HepG2 (cell line): ENCODE data around the gene ZNF442. TPM values are rescaled to one million over a fixed set of nuclear protein-coding genes. Genes with fewer than 3 reads are reported as not detected.
A peak's percentile ranks its signal among the peaks of the same experiment; 100 is the strongest.
"Not testable (repeated sequence)": the region's sequence is repeated elsewhere in the genome, so short reads cannot be mapped to it uniquely, and the experiment has no call there.

Experiments
- ATAC-seq: fragments of 200-7000 bp; cut with Tn5 transposase; 3 replicates; pipeline ENCODE4 v1.9.1; 2020; ENCODE audit warnings: mild to moderate bottlenecking, moderate library complexity
- BruUV-seq: library from RNA; stranded (reverse); fragments of 400-500 nt; replicated peaks from 2 replicates; lab custom pipeline; 2021; lab: Mats Ljungman, UMichigan
- CTCF ChIA-PET: fragments of 300-600 bp; formaldehyde crosslinking; extraction: SDS; loops from one replicate; lab custom pipeline; 2021; ENCODE audit warnings: low total read pairs, inconsistent platforms, low intra/inter-chr PET ratio; lab: Yijun Ruan, JAX
- POLR2A ChIA-PET: fragments of 350-600 bp; sonication (Branson Sonifier 250); formaldehyde crosslinking; loops from one replicate; lab custom pipeline; 2020; ENCODE audit warnings: antibody characterized with exemption, inconsistent platforms; lab: Yijun Ruan, JAX
- DNase-seq: peaks from one replicate; pipeline ENCODE4 v3.0.0-alpha.2; 2015; ENCODE audit warnings: low spot score
- FAIRE-seq: peaks from 3 replicates; lab custom pipeline; 2011; peaks lifted over from hg19 to GRCh38; lab: Jason Lieb, UNC
- H2AFZ ChIP-seq: one replicate; pipeline ENCODE4 v1.6.1; 2011; ENCODE audit warnings: low read length, inconsistent platforms
- H3K27ac ChIP-seq: fragments of 300-600 bp; 3 replicates; pipeline ENCODE4 v1.8.0; 2011; ENCODE audit warnings: mixed run types, mild to moderate bottlenecking, mixed read lengths, low read length, inconsistent platforms; ENCODE audit not compliant: insufficient read depth; ENCODE audit errors: extremely low read length
- H3K27me3 ChIP-seq, 2 experiments: fragments of 200-600 bp in 1 of 2; 2 replicates in 1 of 2; 3 replicates in 1 of 2; pipeline versions ENCODE4 v1.6.0 to v1.8.0; 2011; ENCODE audit warnings: low read length in 2 of 2, mild to moderate bottlenecking in 2 of 2, moderate library complexity in 2 of 2, inconsistent platforms in 1 of 2; ENCODE audit not compliant: insufficient read depth in 2 of 2, control insufficient read depth in 1 of 2
- H3K36me3 ChIP-seq, 2 experiments: fragments of 200-600 bp in 1 of 2; replicated peaks in 1 of 2; 2 replicates in 1 of 2; 3 replicates in 1 of 2; pipeline versions ENCODE4 v1.5.1 to v1.8.0; 2011; ENCODE audit warnings: low read length in 2 of 2, inconsistent platforms in 1 of 2; ENCODE audit not compliant: insufficient read depth in 2 of 2, control insufficient read depth in 1 of 2
- H3K4me1 ChIP-seq: 2 replicates; pipeline ENCODE4 v1.5.1; 2012; ENCODE audit warnings: low read length, inconsistent platforms; ENCODE audit not compliant: insufficient read depth
- H3K4me2 ChIP-seq: 2 replicates; pipeline ENCODE4 v1.6.0; 2011; ENCODE audit warnings: low read depth, low read length, inconsistent platforms
- H3K4me3 ChIP-seq, 3 experiments: fragments of 200-600 bp in 1 of 3; sonication (generic), shearing (Covaris generic) in 1 of 3; replicated peaks in 1 of 3; 2 replicates each; pipeline ENCODE4 v1.5.1; 2011 to 2016; ENCODE audit warnings: low read length in 3 of 3, inconsistent platforms in 2 of 3, low read depth in 2 of 3, mild to moderate bottlenecking in 2 of 3, control low read depth in 1 of 3, mixed read lengths in 1 of 3; ENCODE audit not compliant: insufficient read depth in 1 of 3
- H3K79me2 ChIP-seq: one replicate; pipeline ENCODE4 v1.6.1; 2011; ENCODE audit warnings: low read length, inconsistent platforms; ENCODE audit not compliant: insufficient read depth
- H3K9ac ChIP-seq: 2 replicates; pipeline ENCODE4 v1.6.0; 2011; ENCODE audit warnings: mild to moderate bottlenecking, low read depth, low read length, inconsistent platforms; ENCODE audit not compliant: insufficient read depth
- H3K9me3 ChIP-seq: 2 replicates; pipeline ENCODE4 v1.5.1; 2012; ENCODE audit warnings: mild to moderate bottlenecking, low read length
- H4K20me1 ChIP-seq: 2 replicates; pipeline ENCODE4 v1.6.0; 2011; ENCODE audit warnings: inconsistent platforms, mild to moderate bottlenecking, low read length, moderate library complexity; ENCODE audit not compliant: insufficient read depth
- AHR ChIP-seq: IDR thresholded peaks from 2 replicates; pipeline ENCODE4 v1.6.1; 2018; ENCODE audit warnings: missing genetic modification reagents, missing compliant biosample characterization
- ASH2L ChIP-seq: fragments of 300-600, 200-600 bp; sonication (generic); IDR thresholded peaks from 2 replicates; pipeline ENCODE4 v1.7.0; 2017; ENCODE audit warnings: low read depth, mild to moderate bottlenecking, moderate library complexity, mixed read lengths, low read length; ENCODE audit not compliant: insufficient read length
- ATF7-NPFF ChIP-seq: sonication (generic); formaldehyde crosslinking; IDR thresholded peaks from 2 replicates; pipeline ENCODE4 v1.8.1; 2023; ENCODE audit warnings: mild to moderate bottlenecking, low read depth, missing genetic modification reagents, moderate library complexity
- BRD4 ChIP-seq: sonication (generic); formaldehyde crosslinking; IDR thresholded peaks from 2 replicates; pipeline ENCODE4 v1.4.0; 2020; ENCODE audit warnings: missing genetic modification reagents
- CBX5 ChIP-seq: sonication (generic); formaldehyde crosslinking; IDR thresholded peaks from 2 replicates; pipeline ENCODE4 v1.4.0; 2020; ENCODE audit warnings: missing genetic modification reagents, borderline replicate concordance
- EED ChIP-seq: sonication (generic); formaldehyde crosslinking; IDR thresholded peaks from 2 replicates; pipeline ENCODE4 v1.5.0; 2020; ENCODE audit warnings: mild to moderate bottlenecking, missing genetic modification reagents
- ELF3 ChIP-seq: IDR thresholded peaks from 2 replicates; pipeline ENCODE4 v1.6.1; 2016; ENCODE audit warnings: missing genetic modification reagents, missing compliant biosample characterization
- MED1 ChIP-seq: sonication (generic); formaldehyde crosslinking; IDR thresholded peaks from 2 replicates; pipeline ENCODE4 v1.4.0; 2020; ENCODE audit warnings: missing genetic modification reagents
- MTA1 ChIP-seq: sonication (generic); formaldehyde crosslinking; IDR thresholded peaks from 2 replicates; pipeline ENCODE4 v1.4.0; 2020; ENCODE audit warnings: missing genetic modification reagents, mild to moderate bottlenecking, borderline replicate concordance
- NFKB2 ChIP-seq: sonication (generic); formaldehyde crosslinking; IDR thresholded peaks from 2 replicates; pipeline ENCODE4 v1.4.0; 2020; ENCODE audit warnings: missing genetic modification reagents, borderline replicate concordance
- RXRB ChIP-seq: IDR thresholded peaks from 2 replicates; pipeline ENCODE4 v1.6.1; 2016; ENCODE audit warnings: borderline replicate concordance, missing genetic modification reagents, missing compliant biosample characterization
- SOX5 ChIP-seq: IDR thresholded peaks from 2 replicates; pipeline ENCODE4 v1.6.1; 2016; ENCODE audit warnings: borderline replicate concordance
- STAG1 ChIP-seq: sonication (generic); formaldehyde crosslinking; IDR thresholded peaks from 2 replicates; pipeline ENCODE4 v1.4.0; 2020; ENCODE audit warnings: missing genetic modification reagents
- ZBTB7B ChIP-seq: sonication (generic); formaldehyde crosslinking; IDR thresholded peaks from 2 replicates; pipeline ENCODE4 v1.4.0; 2020; ENCODE audit warnings: missing genetic modification reagents
- WGBS: methylation state at CpG from one replicate; pipeline ENCODE4 v1.1.6; 2017; ENCODE audit warnings: low lambda C conversion rate; 5-methylcytosine and 5-hydroxymethylcytosine counted together
- in situ Hi-C: cut with HindIII; loops from 2 replicates; pipeline ENCODE4 v1.10.0; 2017; ENCODE audit warnings: low pct_unique_long_range_greater_than_20kb; ENCODE audit not compliant: extremely low pct_ligation_motif_present
- intact Hi-C: fragments of 100-400 bp; cut with micrococcal nuclease; formaldehyde crosslinking; loops from one replicate; pipeline ENCODE4 v1.10.0; 2022; ENCODE audit not compliant: unreplicated experiment
- polyA plus RNA-seq, 8 experiments: library from polyadenylated mRNA; depleted of rRNA in 3 of 8; stranded (reverse) in 7 of 8; unstranded in 1 of 8; fragments of >200 nt; fragmentation: Illumina TruSeq in 4 of 8; extraction: Trizol in 4 of 8; gene quantifications; 2 replicates each; pipeline versions ENCODE4 v1.2.1 to v1.2.3, GENCODE V29; 2011 to 2016; ENCODE audit warnings: low read depth in 4 of 8, missing spikeins in 1 of 8, mixed read lengths in 1 of 8; ENCODE audit not compliant: insufficient read depth in 1 of 8
- total RNA-seq, 5 experiments: library from RNA; depleted of rRNA; stranded (reverse); fragments of >200 nt; fragmentation: Illumina TruSeq; extraction: Trizol; gene quantifications; 2 replicates each; pipeline ENCODE4 v1.2.3, GENCODE V29; 2016; ENCODE audit warnings: low read depth in 1 of 5
- TF ChIP-seq, protein P1 (sequence below): IDR thresholded peaks from 2 replicates; pipeline ENCODE4 v1.6.1; 2018; ENCODE audit warnings: missing genetic modification reagents, mild to moderate bottlenecking, missing compliant biosample characterization
- TF ChIP-seq, protein P2 (sequence below): sonication (generic); formaldehyde crosslinking; IDR thresholded peaks from 2 replicates; pipeline ENCODE4 v1.5.0; 2020; ENCODE audit warnings: mild to moderate bottlenecking, missing genetic modification reagents
- TF ChIP-seq, protein P3 (sequence below): sonication (generic); formaldehyde crosslinking; IDR thresholded peaks from 2 replicates; pipeline ENCODE4 v1.4.0; 2020; ENCODE audit warnings: missing genetic modification reagents

The ZNF442 gene
- total and polyA plus RNA-seq, 2 of the 13 experiments (the other 11 are each of a cell fraction or from before 2014, with no cell fraction given), result 1.0 to 6.0 TPM

DNA sequence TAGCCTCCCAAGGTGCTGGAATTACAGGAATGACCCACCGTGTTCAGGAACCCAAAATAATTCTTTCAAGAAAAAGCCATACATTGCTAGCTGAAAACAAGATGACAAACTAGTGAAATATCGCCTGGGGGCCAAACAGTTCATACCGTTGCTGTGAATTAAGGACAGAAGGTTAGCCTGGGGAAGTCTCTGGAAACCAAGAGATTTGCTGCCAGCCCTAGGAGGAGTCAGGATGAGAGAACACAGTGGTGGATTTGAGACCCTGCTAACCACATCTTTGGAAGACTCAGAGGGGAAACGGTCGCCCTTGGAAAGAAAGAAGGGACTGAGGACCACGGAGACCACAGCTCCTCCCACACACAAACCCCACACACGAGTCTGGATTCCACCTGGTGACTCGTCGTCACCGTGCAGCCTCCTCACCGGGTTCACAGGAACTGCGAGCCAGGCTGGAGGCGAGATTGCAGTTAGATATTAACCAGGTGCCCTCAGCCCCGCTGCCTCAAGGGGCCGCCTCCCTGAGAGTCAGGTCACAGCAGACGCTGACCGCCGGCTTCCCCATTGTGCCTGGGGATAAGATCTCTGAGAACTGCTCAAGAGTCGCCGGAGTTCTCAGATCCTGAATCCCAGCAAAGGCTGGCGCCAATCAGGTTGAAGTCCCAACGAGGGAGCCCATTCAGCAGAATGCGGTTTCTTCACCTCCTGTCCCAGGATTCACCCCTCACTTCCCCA is 34.6 kb upstream of the ZNF442 start:
- POLR2A ChIA-PET, result interaction anchor here (0.6 to 2.8 kb wide), 3 partner anchors 35 to 243 kb away, joined by 3 to 12 read pairs (median 11); partner anchors contain the start of genes ZNF442 and ZNF563
- under 1% methylated on average over 7 of the region's 23 CpGs for WGBS
- BruUV-seq, in situ Hi-C loops, H2AFZ ChIP-seq, CTCF ChIA-PET, H3K27me3 ChIP-seq, H3K36me3 ChIP-seq, H3K9me3 ChIP-seq, H4K20me1 ChIP-seq: not testable (repeated sequence)
- FAIRE-seq, result peak; percentile 83
- ATAC-seq, result peak; percentile 81
- peak; percentile 23 for DNase-seq
- H3K4me1 ChIP-seq, result peaks cover 30% of the 10 kb centered on the region
- peak overlapping the region; percentile 88 for H3K27ac ChIP-seq
- H3K4me3 ChIP-seq, result peak overlapping the region; percentile 79 to 96 (median 92)
- intact Hi-C loops, result loop anchor here (2.0 kb wide), 1 partner anchor 41 kb away; the partner anchor contains the start of gene ZNF443
- peak overlapping the region; percentile 86 for H3K9ac ChIP-seq
- peak overlapping the region; percentile 86 for H3K4me2 ChIP-seq
- peaks cover 44% of the 10 kb centered on the region for H3K79me2 ChIP-seq
- peak; percentile 15 for TF ChIP-seq ASH2L
- 0 out of 2 replicates have a peak, but pooled peaks have one; percentile 20 for TF ChIP-seq ATF7-NPFF
- TF ChIP-seq NFKB2, result peak; percentile 53; the same call in 1 of the 2 replicates
- TF ChIP-seq, protein P1, sequence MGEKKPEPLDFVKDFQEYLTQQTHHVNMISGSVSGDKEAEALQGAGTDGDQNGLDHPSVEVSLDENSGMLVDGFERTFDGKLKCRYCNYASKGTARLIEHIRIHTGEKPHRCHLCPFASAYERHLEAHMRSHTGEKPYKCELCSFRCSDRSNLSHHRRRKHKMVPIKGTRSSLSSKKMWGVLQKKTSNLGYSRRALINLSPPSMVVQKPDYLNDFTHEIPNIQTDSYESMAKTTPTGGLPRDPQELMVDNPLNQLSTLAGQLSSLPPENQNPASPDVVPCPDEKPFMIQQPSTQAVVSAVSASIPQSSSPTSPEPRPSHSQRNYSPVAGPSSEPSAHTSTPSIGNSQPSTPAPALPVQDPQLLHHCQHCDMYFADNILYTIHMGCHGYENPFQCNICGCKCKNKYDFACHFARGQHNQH (CRISPR knock-in tag), result peak; percentile 57; the same call in 1 of the 2 replicates
- peak; percentile 29; the same call in 1 of the 2 replicates for TF ChIP-seq MED1 (CRISPR knock-in tag)
- TF ChIP-seq, protein P2, sequence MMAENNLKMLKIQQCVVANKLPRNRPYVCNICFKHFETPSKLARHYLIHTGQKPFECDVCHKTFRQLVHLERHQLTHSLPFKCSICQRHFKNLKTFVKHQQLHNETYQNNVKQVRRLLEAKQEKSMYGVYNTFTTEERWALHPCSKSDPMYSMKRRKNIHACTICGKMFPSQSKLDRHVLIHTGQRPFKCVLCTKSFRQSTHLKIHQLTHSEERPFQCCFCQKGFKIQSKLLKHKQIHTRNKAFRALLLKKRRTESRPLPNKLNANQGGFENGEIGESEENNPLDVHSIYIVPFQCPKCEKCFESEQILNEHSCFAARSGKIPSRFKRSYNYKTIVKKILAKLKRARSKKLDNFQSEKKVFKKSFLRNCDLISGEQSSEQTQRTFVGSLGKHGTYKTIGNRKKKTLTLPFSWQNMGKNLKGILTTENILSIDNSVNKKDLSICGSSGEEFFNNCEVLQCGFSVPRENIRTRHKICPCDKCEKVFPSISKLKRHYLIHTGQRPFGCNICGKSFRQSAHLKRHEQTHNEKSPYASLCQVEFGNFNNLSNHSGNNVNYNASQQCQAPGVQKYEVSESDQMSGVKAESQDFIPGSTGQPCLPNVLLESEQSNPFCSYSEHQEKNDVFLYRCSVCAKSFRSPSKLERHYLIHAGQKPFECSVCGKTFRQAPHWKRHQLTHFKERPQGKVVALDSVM (CRISPR knock-in tag), result 0 out of 2 replicates have a peak, but pooled peaks have one; percentile 19
- TF ChIP-seq ELF3, result peak; percentile 23; the same call in 1 of the 2 replicates
- peak; percentile 17 for TF ChIP-seq STAG1 (CRISPR knock-in tag)
- 0 out of 2 replicates have a peak, but pooled peaks have one; percentile 19 for TF ChIP-seq SOX5 (CRISPR knock-in tag)
- peak; percentile 19; the same call in 1 of the 2 replicates for TF ChIP-seq RXRB (CRISPR knock-in tag)
- TF ChIP-seq ZBTB7B, result 0 out of 2 replicates have a peak, but pooled peaks have one; percentile 33
- TF ChIP-seq MTA1 (CRISPR knock-in tag), result 0 out of 2 replicates have a peak, but pooled peaks have one; percentile 3
- TF ChIP-seq BRD4 (CRISPR knock-in tag), result 0 out of 2 replicates have a peak, but pooled peaks have one; percentile 23
- TF ChIP-seq, protein P3, sequence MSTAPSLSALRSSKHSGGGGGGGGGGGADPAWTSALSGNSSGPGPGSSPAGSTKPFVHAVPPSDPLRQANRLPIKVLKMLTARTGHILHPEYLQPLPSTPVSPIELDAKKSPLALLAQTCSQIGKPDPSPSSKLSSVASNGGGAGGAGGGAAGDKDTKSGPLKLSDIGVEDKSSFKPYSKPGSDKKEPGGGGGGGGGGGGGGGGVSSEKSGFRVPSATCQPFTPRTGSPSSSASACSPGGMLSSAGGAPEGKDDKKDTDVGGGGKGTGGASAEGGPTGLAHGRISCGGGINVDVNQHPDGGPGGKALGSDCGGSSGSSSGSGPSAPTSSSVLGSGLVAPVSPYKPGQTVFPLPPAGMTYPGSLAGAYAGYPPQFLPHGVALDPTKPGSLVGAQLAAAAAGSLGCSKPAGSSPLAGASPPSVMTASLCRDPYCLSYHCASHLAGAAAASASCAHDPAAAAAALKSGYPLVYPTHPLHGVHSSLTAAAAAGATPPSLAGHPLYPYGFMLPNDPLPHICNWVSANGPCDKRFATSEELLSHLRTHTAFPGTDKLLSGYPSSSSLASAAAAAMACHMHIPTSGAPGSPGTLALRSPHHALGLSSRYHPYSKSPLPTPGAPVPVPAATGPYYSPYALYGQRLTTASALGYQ (CRISPR knock-in tag), result 0 out of 2 replicates have a peak, but pooled peaks have one; percentile 3
- TF ChIP-seq CBX5 (CRISPR knock-in tag), result peak; percentile 22; the same call in 1 of the 2 replicates
- TF ChIP-seq AHR (CRISPR knock-in tag), result peak; percentile 16; the same call in 1 of the 2 replicates
- TF ChIP-seq EED, result 0 out of 2 replicates have a peak, but pooled peaks have one; percentile 48
